Activated CD8-positive, alpha-beta T cell treated with anti-CD3 and anti-CD28 coated beads for 36 hours (primary cell): ENCODE measurements around the gene UNKL. TPM values are rescaled to one million over a fixed set of nuclear protein-coding genes. Genes with fewer than 3 reads are reported as not detected.

ENCODE experiments used
- ATAC-seq: fragments of 200-7000 bp; cut with Tn5 transposase; one replicate; pipeline ENCODE4 v1.10.0; 2021; ENCODE audit warnings: mild to moderate bottlenecking, moderate library complexity
- CTCF ChIA-PET: fragments of 350-600 bp; sonication (Branson Sonifier 250); formaldehyde crosslinking; loops from one replicate; lab custom pipeline; 2021; ENCODE audit warnings: antibody characterized with exemption; lab: Charles Lee
- POLR2A ChIA-PET: fragments of 350-600 bp; sonication (Branson Sonifier 250); formaldehyde crosslinking; loops from one replicate; lab custom pipeline; 2021; ENCODE audit warnings: antibody characterized with exemption; lab: Charles Lee
- DNase-seq: peaks from one replicate; pipeline ENCODE4 v3.0.0-alpha.2; 2020
- H3K27ac Mint-ChIP-seq: one replicate; pipeline ENCODE4 v1.8.0; 2021; ENCODE audit warnings: mild to moderate bottlenecking, mixed read lengths
- H3K27me3 Mint-ChIP-seq: one replicate; pipeline ENCODE4 v1.8.0; 2021; ENCODE audit warnings: mixed read lengths
- H3K36me3 Mint-ChIP-seq: one replicate; pipeline ENCODE4 v1.8.0; 2021; ENCODE audit warnings: low read depth, mixed read lengths
- H3K4me1 Mint-ChIP-seq: one replicate; pipeline ENCODE4 v1.8.0; 2021; ENCODE audit warnings: low read depth, mixed read lengths
- H3K4me3 Mint-ChIP-seq: one replicate; pipeline ENCODE4 v1.8.0; 2021; ENCODE audit warnings: mild to moderate bottlenecking, moderate library complexity, mixed read lengths
- H3K9me3 Mint-ChIP-seq: one replicate; pipeline ENCODE4 v1.8.0; 2021; ENCODE audit warnings: mixed read lengths
- intact Hi-C: fragments of 100-400 bp; cut with micrococcal nuclease; formaldehyde crosslinking; loops from one replicate; pipeline ENCODE4 v1.10.0; 2022
- total RNA-seq, 2 experiments: library from RNA; stranded (reverse); gene quantifications; one replicate each; pipeline ENCODE4 v1.2.3, GENCODE V29; 2021
- TF ChIP-seq, protein P1 (sequence below): fragments of 200-600 bp; IDR thresholded peaks from one replicate; pipeline ENCODE4 v1.8.0; 2022; ENCODE audit warnings: antibody characterized with exemption, mild to moderate bottlenecking

UNKL gene
- total RNA-seq, 2 experiments from 2014 or later: 32.4 to 38.1 TPM

GRCh38 chr16:1450841-1451240 is 36.3 kb upstream of the UNKL start:
- Mint-ChIP-seq H3K4me1 (no peaks in the 10 kb centered on the region), H3K4me3 (no peak overlapping the region), H3K27ac (no peak overlapping the region), H3K27me3 (no peaks in the 10 kb centered on the region), H3K36me3 (no peaks in the 10 kb centered on the region), H3K9me3 (no peaks in the 10 kb centered on the region)
- ChIA-PET POLR2A (interaction anchor here (1.0 kb wide), 1 partner anchor 42 kb away, joined by 3 read pairs; no protein-coding TSS in a partner anchor), CTCF (no interaction called here)
- ATAC-seq (no peak), DNase-seq (no peak)
- TF ChIP-seq, protein P1, sequence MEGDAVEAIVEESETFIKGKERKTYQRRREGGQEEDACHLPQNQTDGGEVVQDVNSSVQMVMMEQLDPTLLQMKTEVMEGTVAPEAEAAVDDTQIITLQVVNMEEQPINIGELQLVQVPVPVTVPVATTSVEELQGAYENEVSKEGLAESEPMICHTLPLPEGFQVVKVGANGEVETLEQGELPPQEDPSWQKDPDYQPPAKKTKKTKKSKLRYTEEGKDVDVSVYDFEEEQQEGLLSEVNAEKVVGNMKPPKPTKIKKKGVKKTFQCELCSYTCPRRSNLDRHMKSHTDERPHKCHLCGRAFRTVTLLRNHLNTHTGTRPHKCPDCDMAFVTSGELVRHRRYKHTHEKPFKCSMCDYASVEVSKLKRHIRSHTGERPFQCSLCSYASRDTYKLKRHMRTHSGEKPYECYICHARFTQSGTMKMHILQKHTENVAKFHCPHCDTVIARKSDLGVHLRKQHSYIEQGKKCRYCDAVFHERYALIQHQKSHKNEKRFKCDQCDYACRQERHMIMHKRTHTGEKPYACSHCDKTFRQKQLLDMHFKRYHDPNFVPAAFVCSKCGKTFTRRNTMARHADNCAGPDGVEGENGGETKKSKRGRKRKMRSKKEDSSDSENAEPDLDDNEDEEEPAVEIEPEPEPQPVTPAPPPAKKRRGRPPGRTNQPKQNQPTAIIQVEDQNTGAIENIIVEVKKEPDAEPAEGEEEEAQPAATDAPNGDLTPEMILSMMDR: no peak
- intact Hi-C loops: no loop called here

DNA sequence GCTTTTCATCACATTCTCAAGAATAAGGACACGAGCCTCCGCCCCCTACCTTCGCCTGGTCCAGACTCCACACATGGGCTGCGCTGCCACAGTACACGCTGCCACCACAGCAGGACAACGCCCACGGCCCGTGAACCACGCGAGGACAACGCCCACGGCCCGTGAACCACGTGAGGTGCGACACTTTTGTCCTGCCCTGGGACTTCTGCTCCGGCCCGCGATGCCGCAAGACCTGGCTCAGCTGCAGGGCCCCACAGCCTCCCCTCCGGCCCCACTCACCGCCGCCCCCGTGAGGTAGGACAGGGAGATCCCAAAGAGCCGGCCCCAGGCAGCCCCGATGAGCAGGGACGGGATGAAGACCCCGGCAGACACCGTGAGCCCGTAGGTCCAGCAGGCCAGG is 35.7 kb upstream of the UNKL start:
- no peak for DNase-seq
- ATAC-seq: no peak
- Mint-ChIP-seq H3K36me3 (no peaks in the 10 kb centered on the region), H3K4me3 (no peak overlapping the region), H3K4me1 (no peaks in the 10 kb centered on the region), H3K27ac (no peak overlapping the region), H3K9me3 (no peaks in the 10 kb centered on the region), H3K27me3 (no peaks in the 10 kb centered on the region)
- intact Hi-C loops: no loop called here
- ChIA-PET POLR2A (interaction anchor here (1.0 kb wide), 1 partner anchor 42 kb away, joined by 3 read pairs; no protein-coding TSS in a partner anchor), CTCF (no interaction called here)
- TF ChIP-seq, protein P1: no peak

DNA sequence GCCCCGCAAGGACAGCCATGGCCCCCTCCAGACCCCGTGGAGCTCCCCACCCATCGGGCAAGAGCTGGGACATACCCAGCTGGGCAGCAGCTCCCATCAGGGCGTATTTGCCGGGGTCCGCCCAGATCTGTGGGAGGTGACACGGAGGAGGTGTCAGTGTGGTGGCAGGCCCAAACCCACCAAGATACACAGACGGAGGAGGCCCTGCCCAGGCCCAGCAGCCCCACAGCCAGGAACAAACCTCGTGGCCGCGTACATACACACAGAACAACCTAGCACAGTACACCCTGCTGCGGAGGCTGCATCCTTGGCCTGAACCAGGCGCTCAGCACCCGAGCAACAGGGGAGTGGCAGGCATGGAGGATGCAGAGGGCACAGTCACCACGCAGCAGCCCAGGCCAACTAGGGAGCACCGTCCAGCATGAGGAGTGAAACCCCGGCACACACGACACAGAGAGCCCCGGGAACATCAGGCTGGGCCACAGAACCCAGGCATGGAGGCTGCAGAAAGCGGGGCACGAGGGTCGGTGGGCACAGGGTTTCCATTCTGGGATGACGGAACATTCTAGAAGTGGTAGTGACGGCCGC is 34.8 kb upstream of the UNKL start:
- TF ChIP-seq, protein P1: no peak
- Mint-ChIP-seq H3K27ac (no peak overlapping the region), H3K27me3 (no peaks in the 10 kb centered on the region), H3K4me3 (no peak overlapping the region), H3K9me3 (no peaks in the 10 kb centered on the region), H3K4me1 (no peaks in the 10 kb centered on the region), H3K36me3 (no peaks in the 10 kb centered on the region)
- no peak for DNase-seq
- no peak for ATAC-seq
- CTCF ChIA-PET: no interaction called here
- intact Hi-C loops: no loop called here
- POLR2A ChIA-PET: no interaction called here

- DNase-seq: no peak
- H3K27me3 Mint-ChIP-seq: no peaks in the 10 kb centered on the region
- ChIA-PET CTCF (no interaction called here), POLR2A (no interaction called here)
- H3K4me3 Mint-ChIP-seq: no peak overlapping the region
- intact Hi-C loops: no loop called here
- TF ChIP-seq, protein P1: no peak
- ATAC-seq: no peak
- no peak overlapping the region for H3K27ac Mint-ChIP-seq
- no peaks in the 10 kb centered on the region for H3K36me3 Mint-ChIP-seq
- H3K4me1 Mint-ChIP-seq: no peaks in the 10 kb centered on the region
- no peaks in the 10 kb centered on the region for H3K9me3 Mint-ChIP-seq
Observed at GRCh38 chr16:1448536-1449116, 34.1 kb upstream of the UNKL start.

- Mint-ChIP-seq H3K27ac (no peak overlapping the region), H3K36me3 (no peaks in the 10 kb centered on the region), H3K4me1 (no peaks in the 10 kb centered on the region), H3K4me3 (no peak overlapping the region), H3K27me3 (no peaks in the 10 kb centered on the region), H3K9me3 (no peaks in the 10 kb centered on the region)
- intact Hi-C loops: no loop called here
- POLR2A ChIA-PET: no interaction called here
- ATAC-seq (no peak), DNase-seq (no peak)
- TF ChIP-seq, protein P1: no peak
- CTCF ChIA-PET: no interaction called here
Observed at GRCh38 chr16:1447965-1448364, 33.5 kb upstream of the UNKL start.
